Dermis microvascular lymphatic vessel endothelial cell (primary cell): Measurements from ENCODE around the gene ACO1. TPM values are rescaled to one million over a fixed set of nuclear protein-coding genes. Genes with fewer than 3 reads are reported as not detected.
A peak's percentile ranks its signal among the peaks of the same experiment; 100 is the strongest.

Experiments used
- DNase-seq, 2 donors: peaks; one replicate each; pipeline versions ENCODE4 v3.0.0 to v3.0.0-alpha.2; 2010; ENCODE audit warnings: low read depth in 2 of 2
- total RNA-seq: library from RNA; depleted of rRNA; stranded (reverse); fragments of >200 nt; gene quantifications from 2 replicates; pipeline ENCODE4 v1.2.1, GENCODE V29; 2014

Gene ACO1
- total RNA-seq, 1 donor from 2014 or later = 22.9 TPM

GRCh38 chr9:32419921-32420320 lies 35.5 kb downstream of the ACO1 start:
- no peak for DNase-seq

DNA sequence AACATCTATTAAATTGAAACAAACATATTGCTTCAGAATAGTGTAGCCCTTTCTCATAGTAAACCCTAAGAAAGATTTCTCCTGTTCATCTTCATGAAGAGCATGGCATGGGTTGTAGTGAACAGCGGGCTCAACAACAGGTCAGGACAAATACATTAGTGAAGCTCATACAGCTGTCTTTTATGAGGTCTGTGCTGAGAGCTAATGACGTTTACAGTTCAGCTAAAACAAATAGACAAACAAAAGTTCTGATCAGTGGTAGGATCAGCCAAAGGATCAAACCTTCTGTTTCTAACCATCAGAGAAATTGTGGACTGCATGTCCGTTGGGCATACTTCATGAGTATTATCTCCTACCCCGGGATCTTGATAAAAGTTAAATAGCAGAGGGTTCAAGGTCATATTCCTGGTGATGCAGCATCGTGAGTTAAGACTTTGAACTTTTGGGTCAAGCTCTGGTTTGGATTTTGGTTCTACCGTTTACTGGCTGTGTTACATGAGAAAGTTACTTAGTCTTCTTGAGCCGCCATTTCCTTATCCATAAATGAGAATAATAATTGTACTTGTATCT lies 37.9 kb downstream of the ACO1 start:
- DNase-seq = no peak

DNA sequence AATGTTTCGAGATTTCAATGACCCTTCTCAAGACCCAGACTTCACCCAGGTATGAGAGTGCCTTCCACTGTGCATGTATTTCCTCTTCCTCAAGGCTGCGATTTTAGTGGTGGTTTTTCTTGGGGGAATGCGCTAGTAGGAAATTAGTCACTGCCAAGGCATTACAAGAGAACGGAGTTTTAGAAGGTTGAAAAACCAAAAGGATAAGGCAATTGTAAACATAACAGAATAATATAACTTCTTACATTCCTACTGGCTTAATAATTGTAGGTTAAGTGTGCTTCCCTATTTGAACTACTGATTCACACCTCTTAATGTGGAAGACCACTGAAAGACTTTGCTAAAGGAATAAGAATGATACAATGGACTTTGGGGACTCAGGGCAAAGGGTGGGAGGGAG lies 38.9 kb downstream of the ACO1 start:
- DNase-seq = peak in 1 of 2 donors; percentile 54

DNA sequence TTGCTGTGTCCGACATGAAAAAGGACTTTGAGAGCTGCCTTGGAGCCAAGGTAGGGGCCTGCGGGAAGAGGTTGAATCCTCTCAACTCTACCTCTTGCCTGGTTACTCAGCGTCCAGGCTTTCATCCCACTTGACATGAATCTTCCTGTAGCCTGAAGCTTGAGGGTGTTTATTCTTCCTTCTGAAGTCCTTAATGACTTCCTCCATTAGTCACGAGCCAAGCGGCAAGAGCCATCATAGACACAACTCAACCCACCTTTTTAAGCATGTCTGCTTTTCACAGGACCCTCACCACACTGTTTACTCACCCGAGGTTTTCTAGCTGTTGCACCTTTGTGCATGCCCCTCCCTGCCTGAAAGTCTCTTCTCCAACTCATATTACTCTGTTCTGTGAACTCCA lies 40.2 kb downstream of the ACO1 start:
- DNase-seq = peak in 1 of 2 donors; percentile 43

DNA sequence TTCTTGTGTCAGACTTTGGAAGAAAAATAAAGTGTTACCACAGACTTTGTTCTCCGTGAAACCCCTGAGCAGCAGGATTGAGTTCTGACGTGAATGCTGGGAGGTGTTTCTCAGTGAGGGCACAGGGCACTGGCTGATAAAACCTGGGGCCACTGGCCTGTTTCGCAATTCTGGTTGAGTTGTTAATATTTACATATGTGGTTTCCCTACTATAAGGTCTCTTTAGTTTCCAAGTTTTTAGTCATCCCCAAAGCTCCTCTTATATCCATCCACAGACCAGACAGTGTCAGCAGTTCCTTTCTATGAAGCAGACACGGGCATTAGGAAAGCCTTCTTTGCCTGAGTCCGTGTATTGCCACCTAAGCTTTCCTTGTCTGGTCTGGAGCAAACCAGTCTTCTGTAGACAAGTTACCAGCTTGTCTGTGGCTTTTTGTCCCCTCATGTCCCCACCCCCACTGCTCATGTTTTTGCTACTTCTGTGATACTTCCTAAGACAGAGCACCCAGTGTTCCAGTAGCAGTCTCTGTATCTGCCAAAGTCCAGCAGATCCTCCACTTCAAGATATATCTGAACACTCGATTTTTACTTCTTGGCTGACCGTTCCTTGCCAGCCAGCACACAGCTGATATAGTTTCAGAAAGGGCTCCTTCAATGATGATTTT lies 42.0 kb downstream of the ACO1 start:
- no peak for DNase-seq

GRCh38 chr9:32427111-32427873 lies 42.8 kb downstream of the ACO1 start:
- no peak for DNase-seq

DNA sequence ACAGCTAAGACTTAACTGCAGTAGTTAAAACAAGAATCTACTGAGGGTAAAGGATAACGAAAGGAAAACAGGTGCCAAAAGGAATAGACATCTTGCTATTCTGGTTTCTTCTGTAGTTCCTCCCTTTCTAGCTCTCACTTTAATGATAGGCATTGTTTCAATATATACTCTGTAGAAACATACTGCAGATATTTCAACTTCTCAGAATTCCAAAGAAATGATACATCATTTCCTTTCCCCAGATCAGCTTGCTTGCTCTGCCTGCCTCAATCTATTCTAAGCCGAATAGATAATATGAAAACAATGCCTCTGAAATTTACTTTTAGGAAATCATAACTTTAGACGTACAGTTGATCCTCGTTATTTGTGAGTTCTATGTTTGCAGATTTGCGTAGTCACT lies 46.3 kb downstream of the ACO1 start:
- peak in 1 of 2 donors; percentile 60 for DNase-seq

DNA sequence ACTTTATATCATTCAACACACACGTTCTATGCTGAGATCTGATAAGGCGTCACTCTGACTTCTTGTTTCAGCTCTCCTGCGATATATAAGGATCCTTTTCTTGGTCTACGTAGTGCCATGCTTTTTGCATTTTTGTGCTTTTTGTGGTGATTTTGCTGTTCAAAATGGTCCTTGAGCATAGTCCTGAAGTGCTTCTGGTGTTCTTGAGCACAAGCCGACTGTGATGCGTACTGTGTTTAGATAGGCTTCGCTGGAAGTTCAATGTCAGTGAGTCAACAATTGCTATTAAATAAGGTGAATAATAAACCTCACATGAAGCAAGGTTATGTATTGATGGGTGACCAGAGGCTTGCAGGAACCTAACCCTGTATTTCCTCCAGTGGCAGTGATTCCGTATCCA lies 46.8 kb downstream of the ACO1 start:
- peak in 1 of 2 donors; percentile 59 for DNase-seq

GRCh38 chr9:32431940-32432555 lies 47.6 kb downstream of the ACO1 start:
- DNase-seq = peak; percentile 20 to 59

DNA sequence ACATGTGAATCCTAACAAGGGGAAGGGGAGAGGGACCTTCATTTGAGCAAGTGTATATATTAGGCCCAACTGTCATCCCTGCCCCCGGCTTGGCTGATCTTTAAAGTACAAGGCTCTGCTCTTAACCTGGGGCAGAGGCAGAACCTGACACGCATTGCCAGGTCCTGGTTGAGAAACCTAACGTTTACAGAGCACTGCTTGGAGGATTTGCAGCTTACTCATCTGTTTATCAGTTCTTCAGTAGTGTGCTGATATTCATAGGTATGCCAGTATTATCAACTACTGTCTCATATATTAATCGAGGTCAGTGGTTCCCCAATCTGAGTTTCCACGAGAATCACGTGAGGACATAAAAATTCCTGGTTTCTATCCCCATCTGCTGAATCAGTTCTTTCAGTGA lies 50.4 kb downstream of the ACO1 start:
- DNase-seq = no peak

- DNase-seq = no peak
Observed at GRCh38 chr9:32441678-32442077, 57.2 kb downstream of the ACO1 start.

DNA sequence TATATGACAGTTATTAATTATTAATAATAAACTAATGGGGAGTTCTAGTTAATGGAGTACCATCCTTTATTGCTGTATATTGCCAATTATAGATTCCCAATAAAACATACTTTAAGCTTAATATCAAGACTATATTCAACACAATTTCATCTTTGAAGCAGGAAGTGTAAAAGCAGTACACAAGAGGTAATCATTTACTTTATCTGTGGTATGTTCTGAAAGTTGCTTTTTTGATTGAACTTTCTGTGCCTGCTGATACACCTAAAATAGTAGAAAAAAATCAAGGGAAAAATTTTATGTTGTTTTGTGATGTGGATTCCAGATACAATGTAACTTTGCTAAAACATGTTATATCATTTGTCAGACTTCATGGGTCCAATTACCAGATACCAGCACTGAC lies 58.0 kb downstream of the ACO1 start:
- DNase-seq = no peak

DNA sequence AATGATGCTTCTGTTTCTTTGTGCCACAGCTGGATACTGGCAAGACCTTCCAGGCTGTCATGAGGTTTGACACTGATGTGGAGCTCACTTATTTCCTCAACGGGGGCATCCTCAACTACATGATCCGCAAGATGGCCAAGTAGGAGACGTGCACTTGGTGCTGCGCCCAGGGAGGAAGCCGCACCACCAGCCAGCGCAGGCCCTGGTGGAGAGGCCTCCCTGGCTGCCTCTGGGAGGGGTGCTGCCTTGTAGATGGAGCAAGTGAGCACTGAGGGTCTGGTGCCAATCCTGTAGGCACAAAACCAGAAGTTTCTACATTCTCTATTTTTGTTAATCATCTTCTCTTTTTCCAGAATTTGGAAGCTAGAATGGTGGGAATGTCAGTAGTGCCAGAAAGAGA lies 65.5 kb downstream of the ACO1 start:
- no peak for DNase-seq

GRCh38 chr9:32454280-32454679 lies 69.8 kb downstream of the ACO1 start:
- DNase-seq = no peak

DNA sequence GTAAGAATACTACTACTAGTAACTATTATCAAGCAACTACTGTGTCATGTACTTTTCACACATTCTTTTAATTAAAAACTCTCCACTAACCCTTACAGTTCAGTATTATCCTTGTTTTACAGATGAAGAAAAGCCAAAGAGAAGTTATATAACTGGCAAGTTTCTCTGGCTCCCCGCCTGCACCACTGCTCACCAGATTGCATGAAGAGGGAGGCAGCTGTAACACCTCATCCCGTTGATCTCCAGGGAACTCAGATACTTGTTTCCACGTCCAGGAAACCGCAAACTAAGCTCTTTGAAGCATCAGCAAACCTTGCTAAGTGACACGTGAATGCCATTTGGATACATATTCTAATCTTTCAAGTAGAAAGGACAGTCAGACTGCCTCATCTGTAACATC lies 71.3 kb downstream of the ACO1 start:
- no peak for DNase-seq

DNA sequence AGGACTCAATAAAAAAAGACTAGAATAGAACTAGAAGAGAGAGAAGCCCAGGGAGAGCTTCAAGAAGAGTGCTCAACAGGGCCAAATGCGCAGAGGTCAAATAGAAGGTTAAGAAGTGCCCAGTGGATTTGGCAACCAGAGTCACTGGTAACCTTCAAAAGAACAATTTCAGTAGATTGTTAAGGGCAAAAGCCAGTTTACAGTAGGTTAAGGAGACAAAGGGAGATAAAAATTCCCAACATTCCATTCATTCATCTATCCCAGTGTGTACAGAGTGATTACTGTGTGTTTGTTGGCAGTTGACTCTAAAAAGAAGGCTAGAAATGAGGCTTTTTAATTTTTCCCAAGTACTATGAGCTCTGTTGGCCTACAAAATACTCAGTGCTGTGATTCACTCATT lies 72.1 kb downstream of the ACO1 start:
- peak; percentile 32 to 47 for DNase-seq

DNA sequence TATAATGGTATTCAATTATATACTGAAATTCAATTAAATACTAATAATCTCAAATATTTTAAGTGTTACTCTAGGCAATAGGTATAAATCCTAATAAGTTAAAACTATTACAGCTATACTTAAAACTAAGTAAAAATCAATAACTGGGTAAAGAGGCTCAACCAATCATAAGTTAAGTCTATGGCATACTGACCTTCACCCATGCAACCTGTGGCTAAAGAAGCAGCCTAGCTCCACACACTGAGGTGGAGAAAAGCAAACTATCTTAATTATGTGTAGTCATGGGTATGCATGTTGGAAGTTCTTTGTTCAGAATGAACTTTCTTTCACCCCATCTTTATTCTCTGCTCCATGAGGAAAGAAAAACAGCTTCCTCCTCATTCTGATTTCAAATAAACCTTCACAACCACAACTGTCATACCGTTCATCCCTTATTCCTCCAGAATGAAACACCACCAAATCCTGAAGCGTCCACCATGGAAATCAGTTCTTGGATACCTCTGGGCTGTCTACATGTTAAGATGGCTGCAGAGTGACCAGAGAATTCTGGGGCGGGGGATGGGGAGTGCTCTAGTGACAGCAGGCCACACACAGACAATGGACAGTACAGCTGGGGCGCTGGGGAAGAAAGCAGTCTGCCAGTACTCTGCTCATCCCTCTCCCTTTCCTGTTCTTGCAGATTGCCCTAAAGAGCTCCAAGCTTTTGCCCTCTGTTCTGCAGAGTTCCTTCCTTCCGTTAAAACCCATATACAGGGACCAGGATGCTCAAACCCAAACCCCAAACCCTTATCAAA lies 79.3 kb downstream of the ACO1 start:
- no peak for DNase-seq

DNA sequence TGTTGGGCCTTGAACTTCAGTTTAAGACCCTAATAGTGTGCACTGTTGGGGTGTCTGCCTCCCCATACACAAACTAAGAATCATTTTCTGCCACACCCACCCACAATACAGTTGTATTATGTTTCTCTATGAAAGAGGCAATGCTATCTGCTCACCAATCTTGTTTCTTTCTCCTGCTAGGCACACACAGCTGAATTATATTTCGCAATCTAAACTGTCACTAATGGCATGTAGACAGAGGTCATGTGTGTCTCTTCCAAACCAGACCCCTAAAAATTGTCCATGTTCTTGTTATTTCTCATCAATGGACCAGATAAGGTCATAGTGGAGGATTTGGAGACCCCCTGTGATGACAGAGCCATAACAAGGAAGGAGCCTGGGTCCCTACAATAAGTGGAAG lies 84.3 kb downstream of the ACO1 start:
- DNase-seq = no peak

GRCh38 chr9:32472344-32472743 lies 87.9 kb downstream of the ACO1 start:
- DNase-seq = no peak

- DNase-seq = no peak
Observed at GRCh38 chr9:32483343-32483742, 98.9 kb downstream of the ACO1 start.

- DNase-seq = no peak
Observed at GRCh38 chr9:32486839-32487562, 102.6 kb downstream of the ACO1 start.
